SK-N-SH treated with all-trans-retinoic acid at 6 μM for 48 hours (cell line): Measurements from ENCODE around the gene MYO16.

Experiments used
- ARNTL ChIP-seq: fragments of 450-650 bp; formaldehyde crosslinking; IDR thresholded peaks from 2 replicates; pipeline ENCODE4 v1.5.0; 2020; ENCODE audit warnings: low read depth, mild to moderate bottlenecking, moderate library complexity, borderline replicate concordance
- TF ChIP-seq, protein P1 (sequence below): fragments of 250-450 bp; sonication (Bioruptor Pico); IDR thresholded peaks from 2 replicates; pipeline ENCODE4 v1.8.0; 2020; ENCODE audit warnings: mild to moderate bottlenecking, moderate library complexity, borderline replicate concordance

DNA sequence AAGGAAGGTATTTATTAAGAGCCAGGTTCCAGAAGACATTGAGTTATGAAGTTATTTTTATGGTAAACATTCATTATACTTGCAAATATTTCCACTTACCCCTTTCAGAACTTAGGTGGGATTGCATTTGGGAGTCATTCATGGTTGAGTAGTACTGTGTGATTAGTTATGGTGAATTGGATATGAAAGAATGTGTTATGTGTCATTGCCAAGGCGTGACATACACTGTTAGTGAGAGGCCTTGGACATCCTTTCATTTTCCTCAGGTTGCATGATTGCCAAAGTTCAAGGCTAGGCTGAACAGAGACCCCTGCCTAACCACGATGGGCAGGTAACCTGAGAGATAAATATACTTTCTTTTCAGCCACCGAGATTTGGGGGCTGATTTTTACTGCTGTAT lies 40.9 kb upstream of the MYO16 start:
- no peak for TF ChIP-seq ARNTL (CRISPR knock-in tag)
- TF ChIP-seq, protein P1, sequence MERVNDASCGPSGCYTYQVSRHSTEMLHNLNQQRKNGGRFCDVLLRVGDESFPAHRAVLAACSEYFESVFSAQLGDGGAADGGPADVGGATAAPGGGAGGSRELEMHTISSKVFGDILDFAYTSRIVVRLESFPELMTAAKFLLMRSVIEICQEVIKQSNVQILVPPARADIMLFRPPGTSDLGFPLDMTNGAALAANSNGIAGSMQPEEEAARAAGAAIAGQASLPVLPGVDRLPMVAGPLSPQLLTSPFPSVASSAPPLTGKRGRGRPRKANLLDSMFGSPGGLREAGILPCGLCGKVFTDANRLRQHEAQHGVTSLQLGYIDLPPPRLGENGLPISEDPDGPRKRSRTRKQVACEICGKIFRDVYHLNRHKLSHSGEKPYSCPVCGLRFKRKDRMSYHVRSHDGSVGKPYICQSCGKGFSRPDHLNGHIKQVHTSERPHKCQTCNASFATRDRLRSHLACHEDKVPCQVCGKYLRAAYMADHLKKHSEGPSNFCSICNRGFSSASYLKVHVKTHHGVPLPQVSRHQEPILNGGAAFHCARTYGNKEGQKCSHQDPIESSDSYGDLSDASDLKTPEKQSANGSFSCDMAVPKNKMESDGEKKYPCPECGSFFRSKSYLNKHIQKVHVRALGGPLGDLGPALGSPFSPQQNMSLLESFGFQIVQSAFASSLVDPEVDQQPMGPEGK (CRISPR knock-in tag) = no peak
